Measurements from ENCODE around the gene PLD5.
"Not testable (repeated sequence)": the region's sequence is repeated elsewhere in the genome, so short reads cannot be mapped to it uniquely, and the experiment has no call there.

The PLD5 gene

GRCh38 chr1:242206994-242207393 lies 317.5 kb downstream of the PLD5 start:
- no peak for DNase-seq

- DNase-seq: no peak
Measured at GRCh38 chr1:242205622-242206489, 318.6 kb downstream of the PLD5 start.

- no peak for DNase-seq
Measured at GRCh38 chr1:242203262-242203661, 321.2 kb downstream of the PLD5 start.

GRCh38 chr1:242201090-242201489 lies 323.4 kb downstream of the PLD5 start:
- no peak for DNase-seq

GRCh38 chr1:242199776-242200458 lies 324.6 kb downstream of the PLD5 start:
- DNase-seq: no peak

GRCh38 chr1:242197907-242198820 lies 326.3 kb downstream of the PLD5 start:
- no peak for DNase-seq

GRCh38 chr1:242196914-242197313 lies 327.6 kb downstream of the PLD5 start:
- no peak for DNase-seq

GRCh38 chr1:242196101-242196500 lies 328.4 kb downstream of the PLD5 start:
- DNase-seq: no peak

GRCh38 chr1:242189591-242189990 lies 334.9 kb downstream of the PLD5 start:
- no peak for DNase-seq

GRCh38 chr1:242187816-242188215 lies 336.7 kb downstream of the PLD5 start:
- DNase-seq: no peak

GRCh38 chr1:242187171-242187570 lies 337.3 kb downstream of the PLD5 start:
- no peak for DNase-seq

- DNase-seq: peak; percentile 89
Measured at GRCh38 chr1:242185731-242186130, 338.8 kb downstream of the PLD5 start.

GRCh38 chr1:242184955-242185354 lies 339.5 kb downstream of the PLD5 start:
- peak; percentile 62 for DNase-seq

GRCh38 chr1:242179767-242180166 lies 344.7 kb downstream of the PLD5 start:
- not testable (repeated sequence) for DNase-seq

GRCh38 chr1:242178924-242179708 lies 345.4 kb downstream of the PLD5 start:
- no peak for DNase-seq

- no peak for DNase-seq
Measured at GRCh38 chr1:242178436-242178835, 346.1 kb downstream of the PLD5 start.

- DNase-seq: no peak
Measured at GRCh38 chr1:242162140-242162539, 362.4 kb downstream of the PLD5 start.

- no peak for DNase-seq
Measured at GRCh38 chr1:242147096-242147976, 377.2 kb downstream of the PLD5 start.

- DNase-seq: no peak
Measured at GRCh38 chr1:242146652-242147051, 377.8 kb downstream of the PLD5 start.

- no peak for DNase-seq
Measured at GRCh38 chr1:242140836-242141235, 383.7 kb downstream of the PLD5 start.

- DNase-seq: no peak
Measured at GRCh38 chr1:242139986-242140385, 384.5 kb downstream of the PLD5 start.

All from NCI-H345 (cell line).